ENCODE measurements around the gene EMB. TPM values are rescaled to one million over a fixed set of nuclear protein-coding genes. Genes with fewer than 3 reads are reported as not detected.
"Not testable (repeated sequence)": the region's sequence is repeated elsewhere in the genome, so short reads cannot be mapped to it uniquely, and the experiment has no call there.

EMB gene
- total RNA-seq, 1 donor from 2014 or later: 7.8 TPM

- DNase-seq (ENCODE audit: low spot score); intact Hi-C loops (cut with DNase I): not testable (repeated sequence)
Observed at GRCh38 chr5:50423100-50423799, 17.8 kb downstream of the EMB start.

- intact Hi-C loops (cut with DNase I); DNase-seq (ENCODE audit: low spot score): not testable (repeated sequence)
Observed at GRCh38 chr5:50421184-50421950, 19.7 kb downstream of the EMB start.

- intact Hi-C loops (cut with DNase I): no loop called here
- no peak for DNase-seq (ENCODE audit: low spot score)
Observed at GRCh38 chr5:50420343-50420935, 20.6 kb downstream of the EMB start.

GRCh38 chr5:50419656-50420055, 21.4 kb downstream of the EMB start:
- intact Hi-C loops (cut with DNase I); DNase-seq (ENCODE audit: low spot score): not testable (repeated sequence)

- DNase-seq (ENCODE audit: low spot score): not testable (repeated sequence)
Observed at GRCh38 chr5:50416637-50417036, 24.5 kb downstream of the EMB start.

GRCh38 chr5:50415912-50416311, 25.2 kb downstream of the EMB start:
- no peak for DNase-seq (ENCODE audit: low spot score)
- intact Hi-C loops (cut with DNase I): no loop called here

More at GRCh38 chr5:50416637-50417036, 24.5 kb downstream of the EMB start:
- intact Hi-C loops (cut with DNase I): not testable (repeated sequence)

- DNase-seq (ENCODE audit: low spot score); intact Hi-C loops (cut with DNase I): not testable (repeated sequence)
Observed at GRCh38 chr5:50410932-50411331, 30.2 kb downstream of the EMB start.

- intact Hi-C loops (cut with DNase I): no loop called here
- DNase-seq (ENCODE audit: low spot score): no peak
Observed at GRCh38 chr5:50406877-50407276, 34.2 kb downstream of the EMB start.

- intact Hi-C loops (cut with DNase I): no loop called here
- no peak for DNase-seq (ENCODE audit: low spot score)
Observed at GRCh38 chr5:50401336-50401735, 39.8 kb downstream of the EMB start.

- DNase-seq (ENCODE audit: low spot score): not testable (repeated sequence)
Observed at GRCh38 chr5:50393925-50394609, 47.0 kb downstream of the EMB start.

GRCh38 chr5:50392289-50392688, 48.8 kb downstream of the EMB start:
- DNase-seq (ENCODE audit: low spot score); intact Hi-C loops (cut with DNase I): not testable (repeated sequence)

More at GRCh38 chr5:50393925-50394609, 47.0 kb downstream of the EMB start:
- intact Hi-C loops (cut with DNase I): not testable (repeated sequence)

- intact Hi-C loops (cut with DNase I); DNase-seq (ENCODE audit: low spot score): not testable (repeated sequence)
Observed at GRCh38 chr5:50384381-50384780, 56.7 kb downstream of the EMB start.

- intact Hi-C loops (cut with DNase I); DNase-seq (ENCODE audit: low spot score): not testable (repeated sequence)
Observed at GRCh38 chr5:50376696-50377095, 64.4 kb downstream of the EMB start.

GRCh38 chr5:50369287-50370033, 71.6 kb downstream of the EMB start:
- intact Hi-C loops (cut with DNase I); DNase-seq (ENCODE audit: low spot score): not testable (repeated sequence)

GRCh38 chr5:50365426-50366251, 75.4 kb downstream of the EMB start:
- intact Hi-C loops (cut with DNase I): no loop called here
- DNase-seq (ENCODE audit: low spot score): no peak

GRCh38 chr5:50364535-50365309, 76.4 kb downstream of the EMB start:
- intact Hi-C loops (cut with DNase I); DNase-seq (ENCODE audit: low spot score): not testable (repeated sequence)

- DNase-seq (ENCODE audit: low spot score): no peak
- intact Hi-C loops (cut with DNase I): no loop called here
Observed at GRCh38 chr5:50359187-50359586, 81.9 kb downstream of the EMB start.

Data from cardiac septum (tissue), 1 donor.